ENCODE data around the gene SDHAF2.
"Not testable (repeated sequence)": the region's sequence is repeated elsewhere in the genome, so short reads cannot be mapped to it uniquely, and the experiment has no call there.

SDHAF2 gene

DNA sequence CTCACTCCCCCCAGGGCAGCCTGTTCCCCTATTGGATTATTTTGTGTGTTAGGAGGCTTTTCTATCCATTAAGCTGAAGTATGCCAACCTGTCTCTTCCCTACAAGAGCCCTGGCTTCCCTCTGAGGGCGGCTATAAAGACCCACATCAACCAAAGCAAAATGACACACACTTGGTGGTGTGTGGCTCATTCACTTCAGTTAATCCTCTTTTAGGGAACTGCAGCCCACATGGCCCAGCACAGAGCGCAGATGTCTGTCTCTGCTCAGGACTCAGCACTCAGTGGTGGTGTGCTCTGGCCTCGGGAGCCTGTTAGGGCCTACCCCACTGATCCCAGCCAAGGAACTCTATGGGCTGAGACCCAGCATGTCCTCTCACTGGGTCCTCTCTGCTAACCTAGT is 46.4 kb downstream of the SDHAF2 start:
- no peak for DNase-seq (ENCODE audit: low read depth)

- DNase-seq (ENCODE audit: low read depth) = no peak
Observed at GRCh38 chr11:61477126-61477525, 47.2 kb downstream of the SDHAF2 start.

DNA sequence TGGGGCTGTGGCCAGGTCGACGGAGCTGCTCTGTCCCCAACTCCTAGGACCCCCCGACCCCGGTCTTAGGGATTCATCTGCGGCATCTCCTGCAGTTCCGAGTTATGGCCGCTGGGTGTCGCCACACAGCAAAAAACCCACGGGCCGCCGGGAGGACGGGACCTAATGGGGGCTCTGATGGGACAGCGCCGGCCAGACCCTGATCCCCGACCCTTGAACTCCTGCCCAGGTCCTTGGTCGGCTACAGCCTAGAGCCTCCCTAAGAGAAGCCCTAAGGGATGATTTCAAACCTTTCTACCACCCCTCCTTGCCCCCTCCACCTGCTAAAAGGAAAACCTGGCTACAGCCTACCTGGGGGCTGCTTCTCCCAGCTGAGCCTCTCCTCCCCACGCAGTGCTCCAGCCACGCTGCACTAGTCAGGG is 47.8 kb downstream of the SDHAF2 start:
- DNase-seq (ENCODE audit: low read depth) = peak; percentile 13

DNA sequence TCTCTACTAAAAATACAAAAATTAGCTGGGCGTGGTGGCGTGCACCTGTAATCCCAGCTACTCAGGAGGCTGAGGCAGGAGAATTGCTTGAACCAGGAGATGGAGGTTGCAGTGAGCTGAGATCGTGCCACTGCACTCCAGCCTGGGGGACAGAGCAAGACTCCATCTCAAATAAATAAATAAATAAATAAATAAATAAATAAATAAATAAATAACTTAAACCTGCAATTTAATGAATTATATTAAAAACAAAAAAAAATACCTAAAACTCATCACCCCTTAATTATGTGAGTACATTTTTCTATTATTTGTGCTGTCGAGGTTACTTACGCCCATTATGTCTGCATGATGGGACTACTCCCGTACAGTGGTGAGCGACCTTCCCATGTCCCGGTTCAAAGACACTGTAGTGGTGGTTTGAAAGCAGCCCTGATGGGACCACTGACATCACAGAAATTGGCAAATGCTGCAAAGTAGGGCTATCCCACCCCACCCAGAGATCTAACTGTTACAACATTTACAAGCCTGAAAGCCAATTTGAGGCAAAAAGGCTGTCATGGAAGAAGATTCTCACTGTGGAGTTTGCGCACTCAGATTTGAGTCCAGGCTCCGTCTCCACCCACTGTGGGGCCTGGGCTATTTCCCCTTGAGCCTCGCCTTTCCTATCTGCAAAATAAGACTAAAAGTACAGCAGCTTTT is 49.6 kb downstream of the SDHAF2 start:
- DNase-seq (ENCODE audit: low read depth) = not testable (repeated sequence)

DNA sequence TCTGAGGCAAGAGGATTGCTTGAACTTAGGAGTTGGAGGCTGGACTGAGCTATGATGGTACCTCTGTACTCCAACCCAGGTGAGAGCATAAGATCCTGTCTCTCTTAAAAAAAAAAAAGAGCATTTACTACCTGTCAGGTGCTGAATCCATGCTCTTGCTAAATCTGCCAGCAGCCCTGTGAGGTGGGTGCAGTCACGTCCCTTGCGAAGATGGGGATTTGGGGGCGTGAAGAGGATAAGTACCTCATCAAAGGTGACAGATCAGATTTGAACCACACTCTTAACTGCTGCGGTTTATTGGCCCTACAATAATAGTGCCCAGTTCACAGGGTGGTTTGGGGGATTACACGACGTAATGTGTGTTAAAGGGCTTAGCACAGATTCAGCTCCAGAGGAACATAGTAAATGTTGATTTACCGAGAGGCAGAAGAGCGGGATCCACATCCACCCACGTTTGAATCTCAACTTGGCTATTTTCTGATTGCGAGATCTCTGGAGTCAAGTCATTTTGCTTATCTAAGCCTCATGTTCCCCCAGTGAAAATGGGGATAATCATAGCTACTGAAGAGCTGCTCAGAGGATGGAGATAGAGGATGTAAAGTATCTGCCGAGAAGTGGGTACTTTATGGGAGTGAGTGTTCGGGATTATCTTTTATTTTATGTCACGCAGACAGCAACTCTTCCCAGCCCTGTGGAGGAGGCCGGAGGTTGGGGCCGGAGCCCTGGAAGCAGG is 50.5 kb downstream of the SDHAF2 start:
- no peak for DNase-seq (ENCODE audit: low read depth)

DNA sequence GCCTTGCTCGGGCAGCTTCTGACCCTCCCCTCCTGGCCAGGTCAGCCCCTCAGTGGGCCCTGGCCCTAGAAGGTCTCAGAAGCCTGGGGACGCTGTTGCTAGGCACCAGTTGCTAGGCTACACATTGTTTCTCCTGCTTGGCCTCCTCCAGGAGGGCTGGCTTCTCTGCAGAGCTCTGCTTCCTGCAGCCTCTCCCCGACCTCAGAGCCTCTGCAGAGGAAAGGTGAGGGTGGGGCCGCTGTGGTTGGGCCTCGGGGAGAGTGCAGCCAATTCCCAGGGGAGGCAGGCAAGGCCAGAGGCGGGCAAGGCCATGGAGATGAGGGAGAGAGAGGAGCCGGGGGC is 51.0 kb downstream of the SDHAF2 start:
- no peak for DNase-seq (ENCODE audit: low read depth)

- DNase-seq (ENCODE audit: low read depth) = no peak
Observed at GRCh38 chr11:61481806-61482205, 51.9 kb downstream of the SDHAF2 start.

- no peak for DNase-seq (ENCODE audit: low read depth)
Observed at GRCh38 chr11:61482513-61482912, 52.6 kb downstream of the SDHAF2 start.

DNA sequence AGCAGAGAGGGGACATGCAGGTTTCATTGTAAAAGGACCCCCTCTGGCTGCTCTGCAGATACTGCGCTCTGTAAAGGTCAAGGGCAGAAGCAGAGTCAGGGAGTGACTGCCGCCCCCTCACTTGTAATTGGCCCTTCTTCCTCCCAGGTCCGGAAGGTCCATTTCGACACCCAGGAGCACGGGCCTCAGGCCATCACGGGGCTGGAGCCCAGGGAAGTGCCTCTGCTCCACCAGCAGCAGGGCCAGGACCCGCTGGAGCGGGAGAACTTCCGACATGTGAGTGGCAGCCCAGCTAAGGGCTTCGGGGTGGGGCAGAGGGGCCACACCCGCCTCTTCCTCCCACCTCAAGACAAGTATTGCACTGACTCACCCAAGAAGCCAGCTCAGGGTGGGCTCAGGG is 54.6 kb downstream of the SDHAF2 start:
- DNase-seq (ENCODE audit: low read depth) = no peak

DNA sequence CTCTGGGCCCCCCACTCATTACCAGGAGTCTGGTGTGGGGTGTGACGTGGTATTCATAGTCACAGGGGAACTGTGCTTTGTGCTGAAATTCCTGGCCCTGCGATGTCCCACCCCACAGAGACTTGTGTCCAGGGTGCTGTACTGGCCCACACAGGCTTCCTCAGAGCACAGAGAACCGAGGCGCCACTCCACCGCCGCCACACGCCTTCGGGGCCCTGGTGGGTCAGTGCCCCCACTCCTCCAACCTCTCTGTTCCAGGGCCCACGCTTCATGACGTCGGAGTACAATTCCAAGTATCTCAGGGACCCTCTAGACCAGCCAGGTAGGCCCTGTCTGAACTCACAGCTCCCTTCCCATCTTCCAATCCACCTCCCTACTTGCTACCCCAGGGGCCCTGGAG is 55.2 kb downstream of the SDHAF2 start:
- DNase-seq (ENCODE audit: low read depth) = no peak

- DNase-seq (ENCODE audit: low read depth) = no peak
Observed at GRCh38 chr11:61486011-61486620, 56.2 kb downstream of the SDHAF2 start.

GRCh38 chr11:61486779-61487178 is 56.9 kb downstream of the SDHAF2 start:
- no peak for DNase-seq (ENCODE audit: low read depth)

DNA sequence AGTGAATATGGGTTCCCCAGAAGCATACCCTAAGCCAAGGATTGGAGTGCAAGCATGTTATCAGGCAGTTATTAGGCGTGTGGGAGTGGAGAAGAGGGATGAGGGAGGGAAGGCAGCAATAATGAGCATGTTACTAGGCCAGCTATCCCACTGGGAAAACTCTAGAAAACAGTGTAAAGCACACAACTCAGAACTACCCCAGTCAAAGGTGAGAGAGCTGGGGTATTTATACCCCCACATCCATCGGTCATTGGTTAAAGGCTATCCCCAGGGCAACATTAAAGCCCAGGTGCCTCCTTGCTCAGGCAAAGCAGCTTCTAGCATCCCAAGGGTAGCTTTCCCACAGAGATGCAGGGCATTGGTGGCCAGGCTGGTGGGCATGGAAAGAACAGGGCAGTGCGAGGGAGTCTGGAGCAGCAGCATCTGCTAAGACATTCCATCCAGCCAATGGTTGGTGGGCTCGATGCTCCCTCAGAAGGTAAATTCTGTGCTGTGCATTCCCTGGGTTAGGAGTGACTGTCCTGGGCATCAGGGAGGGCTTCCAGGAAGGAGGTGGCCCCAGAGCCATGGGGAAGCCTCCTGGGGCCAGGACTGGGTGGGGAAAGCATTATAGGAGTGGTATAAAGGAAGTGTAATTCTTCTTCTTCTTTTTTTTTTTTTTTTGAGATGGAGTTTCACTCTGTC is 57.6 kb downstream of the SDHAF2 start:
- no peak for DNase-seq (ENCODE audit: low read depth)

GRCh38 chr11:61488651-61489291 is 58.8 kb downstream of the SDHAF2 start:
- DNase-seq (ENCODE audit: low read depth) = no peak

- DNase-seq (ENCODE audit: low read depth) = no peak
Observed at GRCh38 chr11:61489833-61490721, 60.2 kb downstream of the SDHAF2 start.

DNA sequence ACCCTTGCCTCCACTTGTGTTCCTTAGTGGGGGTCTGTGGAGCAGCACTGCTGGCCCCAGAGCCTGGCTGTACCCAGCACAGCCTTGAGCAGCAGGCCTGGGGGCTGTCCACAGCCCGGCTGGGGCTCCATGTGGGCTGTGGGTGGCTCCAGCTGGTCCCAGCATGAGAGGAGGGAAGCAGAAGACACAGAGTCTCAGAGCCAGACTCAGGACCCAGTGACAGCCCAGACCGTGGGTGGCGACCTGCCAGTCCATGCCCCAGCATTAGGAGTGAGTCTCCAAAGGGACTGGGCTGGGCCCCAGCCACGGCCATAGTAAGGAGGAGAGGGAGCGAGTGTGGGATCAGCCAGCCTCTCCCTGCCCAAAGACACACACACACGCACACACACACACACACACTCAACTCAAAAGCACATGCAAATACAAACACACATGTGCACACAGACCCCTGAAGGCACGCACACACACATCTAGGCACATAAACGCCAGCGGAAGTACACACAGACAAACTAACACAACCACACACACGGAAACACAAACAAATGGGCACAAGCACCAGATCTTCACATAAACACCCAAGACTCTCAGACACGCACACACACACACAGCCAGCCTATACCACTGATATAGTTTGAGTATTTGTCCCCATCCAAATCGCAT is 61.9 kb downstream of the SDHAF2 start:
- DNase-seq (ENCODE audit: low read depth) = no peak

DNA sequence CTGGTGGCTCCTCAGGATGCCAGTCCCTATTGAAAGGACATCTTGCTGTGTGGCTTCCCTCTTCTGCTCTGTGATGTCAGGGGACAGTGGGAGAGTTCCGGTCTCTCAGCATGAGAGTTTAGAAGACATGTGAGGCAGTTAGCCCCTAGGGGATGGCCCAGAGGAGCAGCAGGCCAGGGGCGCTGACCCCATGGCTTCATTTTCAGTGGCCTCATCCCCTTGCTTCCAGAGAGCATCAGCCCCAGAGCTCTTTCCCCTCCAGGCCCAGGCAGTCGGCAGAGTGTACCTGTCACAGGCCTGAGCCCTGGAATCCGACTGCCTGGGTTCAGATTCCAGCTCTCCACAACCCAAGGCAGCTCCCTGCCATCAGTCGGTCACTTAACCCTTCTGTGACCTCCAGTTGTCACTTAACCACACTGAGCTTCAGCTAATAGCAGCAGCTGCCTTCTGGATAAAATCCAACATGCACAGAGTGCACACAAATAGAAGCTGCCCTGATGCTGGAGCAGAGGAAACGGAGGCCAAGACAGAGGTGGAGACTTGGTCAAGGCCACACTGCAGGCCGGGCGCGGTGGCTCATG is 64.5 kb downstream of the SDHAF2 start:
- no peak for DNase-seq (ENCODE audit: low read depth)

DNA sequence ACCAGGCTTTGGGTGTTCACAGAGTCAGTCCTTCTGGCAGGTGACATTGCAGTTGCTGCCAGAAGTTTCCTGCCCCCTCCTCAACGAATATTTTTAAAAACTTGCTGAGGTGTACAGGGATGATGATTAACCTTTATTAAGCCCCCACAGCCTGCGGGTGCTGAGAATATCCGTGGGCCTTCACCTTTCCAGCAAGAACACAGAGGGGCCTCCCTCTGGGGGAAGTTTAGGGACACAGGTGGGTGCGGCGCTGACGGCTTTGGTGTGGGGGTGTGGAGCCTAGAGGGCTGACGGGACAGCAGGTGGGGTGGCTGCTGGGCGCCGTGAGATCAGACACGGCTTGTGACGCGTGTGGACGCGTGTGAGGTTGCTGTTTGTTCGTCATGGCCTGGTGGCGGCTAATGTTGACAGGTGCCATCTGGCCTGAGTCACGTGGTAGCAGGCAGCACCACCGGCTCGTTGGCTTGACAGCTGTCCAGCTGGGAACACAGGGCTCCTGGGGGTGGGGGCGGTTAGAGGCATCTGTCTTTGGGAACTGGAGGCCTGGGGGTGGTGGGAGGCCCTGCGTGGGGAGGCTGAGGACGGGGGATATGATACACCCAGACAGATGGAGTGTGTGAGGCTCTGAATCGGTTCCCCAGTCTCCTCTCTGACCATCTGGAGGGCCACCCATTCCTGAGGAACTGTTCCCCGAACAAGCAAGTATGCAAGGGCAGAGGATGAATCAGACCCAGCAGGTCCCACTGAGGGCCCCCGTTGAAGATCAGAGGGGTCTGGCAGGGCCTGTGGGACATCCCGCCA is 66.1 kb downstream of the SDHAF2 start:
- DNase-seq (ENCODE audit: low read depth) = no peak

All from stimulated activated CD8-positive, alpha-beta memory T cell treated with anti-CD3 and anti-CD28 coated beads, Interleukin-7, amount 100 ng/mL, for 24 hours (primary cell).